ENCODE data around the gene FRMD3.
A peak's percentile ranks its signal among the peaks of the same experiment; 100 is the strongest.

Gene FRMD3

DNA sequence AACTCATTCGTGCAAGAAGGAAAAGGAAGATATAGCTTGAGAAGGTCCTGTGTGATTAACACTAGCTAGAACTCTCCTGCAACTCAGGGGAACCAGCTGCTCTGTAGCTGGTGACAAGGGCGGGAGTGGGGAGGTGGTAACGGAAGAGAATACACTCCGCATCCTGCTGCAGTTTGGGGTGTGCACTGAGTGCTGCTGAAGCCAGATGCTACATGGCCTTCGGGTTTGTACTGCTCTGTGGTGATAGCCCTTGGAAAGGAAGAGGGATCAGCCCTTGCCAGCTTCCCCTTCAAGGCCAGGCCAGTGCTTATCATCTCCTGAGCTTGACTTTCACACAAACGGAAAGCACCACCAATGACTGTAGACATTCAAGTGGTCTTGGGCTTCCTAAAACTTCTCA, 34.3 kb downstream of the FRMD3 start:
- Histone ChIP-seq H3K9ac (ENCODE audit: low read length) (no peak overlapping the region), H4K91ac (ENCODE audit: low read depth, low read length) (no peak overlapping the region), H3K4me1 (ENCODE audit: control insufficient read depth in 1 of 2, insufficient read depth in 2 of 2, low read length in 2 of 2) (no peaks in the 10 kb centered on the region), H3K4me2 (ENCODE audit: low read length) (no peak overlapping the region), H3K36me3 (ENCODE audit: control insufficient read depth in 1 of 2, insufficient read depth in 2 of 2, low read length in 2 of 2) (no peaks in the 10 kb centered on the region), H2BK120ac (ENCODE audit: insufficient read depth, low read length, poor library complexity) (no peak overlapping the region), H2AK5ac (ENCODE audit: low read length) (no peak overlapping the region), H3K4me3 (ENCODE audit: low read depth, low read length) (no peak overlapping the region), H2BK5ac (ENCODE audit: low read depth, low read length, poor library complexity) (no peak overlapping the region), H3K27me3 (ENCODE audit: insufficient read depth, low read length) (no peaks in the 10 kb centered on the region), H4K12ac (ENCODE audit: low read depth, low read length) (no peak overlapping the region), H3K23ac (ENCODE audit: low read length) (no peak overlapping the region), H3K18ac (ENCODE audit: low read length) (no peak overlapping the region), H3K14ac (ENCODE audit: low read length) (no peak overlapping the region), H3K27ac (ENCODE audit: low read depth, low read length) (no peak overlapping the region), H3K9me3 (ENCODE audit: insufficient read depth, low read depth, low read length) (no peaks in the 10 kb centered on the region), H2BK12ac (ENCODE audit: low read length) (no peak overlapping the region), H3K79me1 (ENCODE audit: low read length) (no peaks in the 10 kb centered on the region), H4K8ac (ENCODE audit: low read depth, low read length) (no peak overlapping the region), H2AFZ (ENCODE audit: insufficient read depth, low read length, poor library complexity) (no peak overlapping the region), H3K4ac (ENCODE audit: low read depth, low read length) (no peak overlapping the region), H3K79me2 (ENCODE audit: control insufficient read depth, insufficient read depth, low read length, poor library complexity) (no peaks in the 10 kb centered on the region)
- no CpG with 5 or more reads among the region's 6 CpGs for WGBS (ENCODE audit: extremely low coverage, insufficient coverage, insufficient read length)
- no peak for DNase-seq

DNA sequence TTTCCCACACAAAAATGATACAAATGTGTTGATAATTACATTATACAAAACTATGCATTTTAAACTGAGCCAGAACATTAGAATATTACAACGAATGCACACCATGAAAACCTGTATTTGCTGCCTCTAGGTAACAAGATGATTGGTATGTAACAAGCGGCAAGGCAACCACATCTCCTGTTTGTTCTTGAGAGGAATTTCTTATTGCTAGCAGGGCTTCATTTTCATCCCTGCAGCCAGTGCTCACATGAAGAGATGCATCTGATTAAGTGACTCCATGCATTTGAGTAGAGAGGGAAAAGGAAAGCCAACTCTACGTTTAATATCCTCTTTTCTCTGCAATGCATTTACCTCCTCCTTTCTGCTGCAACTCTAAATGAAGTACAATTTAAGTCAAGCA, 36.6 kb downstream of the FRMD3 start:
- Histone ChIP-seq H2AK5ac (ENCODE audit: low read length) (no peak overlapping the region), H2AFZ (ENCODE audit: insufficient read depth, low read length, poor library complexity) (no peak overlapping the region), H3K4me1 (ENCODE audit: control insufficient read depth in 1 of 2, insufficient read depth in 2 of 2, low read length in 2 of 2) (no peaks in the 10 kb centered on the region), H3K9me3 (ENCODE audit: insufficient read depth, low read depth, low read length) (no peaks in the 10 kb centered on the region), H3K4ac (ENCODE audit: low read depth, low read length) (no peak overlapping the region), H3K27ac (ENCODE audit: low read depth, low read length) (no peak overlapping the region), H3K14ac (ENCODE audit: low read length) (no peak overlapping the region), H2BK120ac (ENCODE audit: insufficient read depth, low read length, poor library complexity) (no peak overlapping the region), H3K9ac (ENCODE audit: low read length) (no peak overlapping the region), H3K36me3 (ENCODE audit: control insufficient read depth in 1 of 2, insufficient read depth in 2 of 2, low read length in 2 of 2) (no peaks in the 10 kb centered on the region), H3K23ac (ENCODE audit: low read length) (no peak overlapping the region), H3K27me3 (ENCODE audit: insufficient read depth, low read length) (no peaks in the 10 kb centered on the region), H4K91ac (ENCODE audit: low read depth, low read length) (no peak overlapping the region), H4K12ac (ENCODE audit: low read depth, low read length) (no peak overlapping the region), H2BK12ac (ENCODE audit: low read length) (no peak overlapping the region), H3K79me2 (ENCODE audit: control insufficient read depth, insufficient read depth, low read length, poor library complexity) (no peaks in the 10 kb centered on the region), H3K4me2 (ENCODE audit: low read length) (no peak overlapping the region), H4K8ac (ENCODE audit: low read depth, low read length) (no peak overlapping the region), H3K18ac (ENCODE audit: low read length) (no peak overlapping the region), H3K4me3 (ENCODE audit: low read depth, low read length) (no peak overlapping the region), H2BK5ac (ENCODE audit: low read depth, low read length, poor library complexity) (no peak overlapping the region), H3K79me1 (ENCODE audit: low read length) (no peaks in the 10 kb centered on the region)
- DNase-seq: peak in 1 of 2 donors; percentile 6
- no CpG with 5 or more reads among the region's 3 CpGs for WGBS (ENCODE audit: extremely low coverage, insufficient coverage, insufficient read length)

DNA sequence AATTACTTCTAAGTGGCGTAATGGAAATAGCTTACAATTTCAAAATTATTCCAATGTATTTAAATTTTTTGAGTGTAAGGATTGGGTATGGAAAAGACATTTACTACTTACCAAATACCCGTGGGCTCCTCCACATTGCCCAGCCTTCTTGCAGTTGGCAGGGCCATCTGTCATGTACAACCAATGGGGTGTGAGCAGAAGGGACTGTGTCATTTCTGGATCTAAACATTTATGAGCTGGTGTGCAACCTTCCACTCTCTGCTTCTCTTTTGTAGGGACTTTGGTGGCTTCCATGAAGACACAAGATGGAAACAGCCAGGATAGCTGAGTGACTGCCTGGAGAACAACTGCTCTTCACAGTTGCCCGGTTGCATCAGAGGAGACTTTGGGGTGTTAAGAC, 40.8 kb downstream of the FRMD3 start:
- Histone ChIP-seq H4K91ac (ENCODE audit: low read depth, low read length) (no peak overlapping the region), H4K12ac (ENCODE audit: low read depth, low read length) (no peak overlapping the region), H3K4me2 (ENCODE audit: low read length) (no peak overlapping the region), H3K27ac (ENCODE audit: low read depth, low read length) (no peak overlapping the region), H3K27me3 (ENCODE audit: insufficient read depth, low read length) (no peaks in the 10 kb centered on the region), H3K23ac (ENCODE audit: low read length) (no peak overlapping the region), H2AK5ac (ENCODE audit: low read length) (no peak overlapping the region), H3K9me3 (ENCODE audit: insufficient read depth, low read depth, low read length) (no peaks in the 10 kb centered on the region), H3K14ac (ENCODE audit: low read length) (no peak overlapping the region), H2BK120ac (ENCODE audit: insufficient read depth, low read length, poor library complexity) (no peak overlapping the region), H3K79me2 (ENCODE audit: control insufficient read depth, insufficient read depth, low read length, poor library complexity) (no peaks in the 10 kb centered on the region), H3K4me1 (ENCODE audit: control insufficient read depth in 1 of 2, insufficient read depth in 2 of 2, low read length in 2 of 2) (no peaks in the 10 kb centered on the region), H3K18ac (ENCODE audit: low read length) (no peak overlapping the region), H4K8ac (ENCODE audit: low read depth, low read length) (no peak overlapping the region), H3K4ac (ENCODE audit: low read depth, low read length) (no peak overlapping the region), H3K79me1 (ENCODE audit: low read length) (no peaks in the 10 kb centered on the region), H3K9ac (ENCODE audit: low read length) (no peak overlapping the region), H3K4me3 (ENCODE audit: low read depth, low read length) (no peak overlapping the region), H2AFZ (ENCODE audit: insufficient read depth, low read length, poor library complexity) (no peak overlapping the region), H3K36me3 (ENCODE audit: control insufficient read depth in 1 of 2, insufficient read depth in 2 of 2, low read length in 2 of 2) (no peaks in the 10 kb centered on the region), H2BK12ac (ENCODE audit: low read length) (no peak overlapping the region), H2BK5ac (ENCODE audit: low read depth, low read length, poor library complexity) (no peak overlapping the region)
- no peak for DNase-seq
- no CpG with 5 or more reads among the region's 3 CpGs for WGBS (ENCODE audit: extremely low coverage, insufficient coverage, insufficient read length)

DNA sequence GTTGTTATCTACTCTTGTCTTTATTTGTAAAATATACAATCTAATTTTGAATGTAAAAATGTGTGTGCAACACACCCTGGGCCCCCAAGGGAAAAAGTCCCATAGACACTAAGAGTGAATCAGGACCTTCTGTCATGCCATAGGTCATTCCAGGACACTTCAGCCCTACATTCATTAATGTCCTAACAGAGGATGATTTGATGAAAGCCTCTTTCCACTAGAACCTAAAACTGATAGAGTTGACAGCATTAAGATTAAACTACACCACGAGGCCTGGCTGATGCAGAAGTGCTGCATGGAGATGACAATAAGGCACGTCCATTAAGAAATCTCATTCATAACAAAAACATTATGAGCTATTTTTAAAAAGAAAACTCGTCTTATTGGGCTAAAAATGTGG, 46.2 kb downstream of the FRMD3 start:
- no peak overlapping the region for H2AK5ac ChIP-seq (ENCODE audit: low read length)
- no peak overlapping the region for H2BK12ac ChIP-seq (ENCODE audit: low read length)
- no peak overlapping the region for H2BK120ac ChIP-seq (ENCODE audit: insufficient read depth, low read length, poor library complexity)
- no peak overlapping the region for H3K27ac ChIP-seq (ENCODE audit: low read depth, low read length)
- H3K23ac ChIP-seq (ENCODE audit: low read length): no peak overlapping the region
- no peaks in the 10 kb centered on the region for H3K9me3 ChIP-seq (ENCODE audit: insufficient read depth, low read depth, low read length)
- H3K9ac ChIP-seq (ENCODE audit: low read length): no peak overlapping the region
- H3K4me3 ChIP-seq (ENCODE audit: low read depth, low read length): no peak overlapping the region
- no peak overlapping the region for H3K4me2 ChIP-seq (ENCODE audit: low read length)
- no peak overlapping the region for H2AFZ ChIP-seq (ENCODE audit: insufficient read depth, low read length, poor library complexity)
- H4K8ac ChIP-seq (ENCODE audit: low read depth, low read length): no peak overlapping the region
- H3K4ac ChIP-seq (ENCODE audit: low read depth, low read length): no peak overlapping the region
- peaks cover 0 to 2% of the 10 kb centered on the region in 2 experiments for H3K4me1 ChIP-seq (ENCODE audit: control insufficient read depth in 1 of 2, insufficient read depth in 2 of 2, low read length in 2 of 2)
- H3K14ac ChIP-seq (ENCODE audit: low read length): no peak overlapping the region
- no peak overlapping the region for H4K91ac ChIP-seq (ENCODE audit: low read depth, low read length)
- no peaks in the 10 kb centered on the region for H3K36me3 ChIP-seq (ENCODE audit: control insufficient read depth in 1 of 2, insufficient read depth in 2 of 2, low read length in 2 of 2)
- H3K79me2 ChIP-seq (ENCODE audit: control insufficient read depth, insufficient read depth, low read length, poor library complexity): no peaks in the 10 kb centered on the region
- no peak for DNase-seq
- no peaks in the 10 kb centered on the region for H3K79me1 ChIP-seq (ENCODE audit: low read length)
- no peaks in the 10 kb centered on the region for H3K27me3 ChIP-seq (ENCODE audit: insufficient read depth, low read length)
- WGBS (ENCODE audit: extremely low coverage, insufficient coverage, insufficient read length): no CpG with 5 or more reads among the region's 3 CpGs
- no peak overlapping the region for H3K18ac ChIP-seq (ENCODE audit: low read length)
- no peak overlapping the region for H4K12ac ChIP-seq (ENCODE audit: low read depth, low read length)
- no peak overlapping the region for H2BK5ac ChIP-seq (ENCODE audit: low read depth, low read length, poor library complexity)
